Iris pigment epithelial cell (primary cell): Measurements from ENCODE around the gene PSMB5.

Experiments
- DNase-seq: peaks from one replicate; pipeline ENCODE4 v3.0.0-alpha.2; 2011; ENCODE audit warnings: low read depth

PSMB5 gene

DNA sequence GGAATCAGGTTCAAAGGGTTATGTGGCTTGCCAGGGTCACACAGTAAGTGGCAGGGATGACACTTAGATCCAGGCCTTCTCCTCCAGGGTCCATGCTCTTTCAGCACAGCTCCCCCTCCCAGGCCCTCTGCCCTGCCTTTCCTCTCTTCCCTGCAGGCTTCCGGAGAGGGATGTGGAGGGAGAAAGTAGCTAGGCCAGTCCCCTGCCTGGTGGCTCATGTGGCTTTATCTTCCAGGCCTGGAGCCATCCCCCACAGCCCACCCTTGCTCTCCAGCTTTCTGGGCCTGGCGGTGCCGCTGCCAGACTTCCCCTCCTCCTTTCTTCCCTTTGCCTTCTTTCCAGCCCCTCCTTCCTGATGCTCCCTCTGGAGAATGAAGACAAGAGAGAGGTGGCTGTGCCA lies 9.1 kb upstream of the PSMB5 start:
- DNase-seq, result no peak

DNA sequence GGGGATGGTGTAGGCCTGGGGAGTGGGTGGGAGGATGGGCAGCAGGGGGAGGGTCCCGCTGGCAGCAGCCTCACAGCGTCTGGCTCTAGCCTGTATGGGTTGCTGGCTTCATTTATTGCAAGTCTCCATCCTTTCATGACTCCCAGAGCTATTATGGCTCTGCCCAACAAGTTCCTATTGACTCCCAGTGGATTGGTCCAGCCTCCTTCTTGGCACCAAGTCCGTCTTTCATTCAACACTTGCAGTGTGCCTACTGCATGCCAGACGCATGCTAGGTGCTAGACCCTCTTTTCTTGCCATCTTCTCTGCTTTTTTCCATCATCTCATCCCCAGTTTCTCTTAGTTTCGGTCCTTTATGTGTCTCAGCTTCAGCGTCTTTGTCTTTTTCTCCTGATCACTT lies 8.4 kb upstream of the PSMB5 start:
- DNase-seq, result no peak

DNA sequence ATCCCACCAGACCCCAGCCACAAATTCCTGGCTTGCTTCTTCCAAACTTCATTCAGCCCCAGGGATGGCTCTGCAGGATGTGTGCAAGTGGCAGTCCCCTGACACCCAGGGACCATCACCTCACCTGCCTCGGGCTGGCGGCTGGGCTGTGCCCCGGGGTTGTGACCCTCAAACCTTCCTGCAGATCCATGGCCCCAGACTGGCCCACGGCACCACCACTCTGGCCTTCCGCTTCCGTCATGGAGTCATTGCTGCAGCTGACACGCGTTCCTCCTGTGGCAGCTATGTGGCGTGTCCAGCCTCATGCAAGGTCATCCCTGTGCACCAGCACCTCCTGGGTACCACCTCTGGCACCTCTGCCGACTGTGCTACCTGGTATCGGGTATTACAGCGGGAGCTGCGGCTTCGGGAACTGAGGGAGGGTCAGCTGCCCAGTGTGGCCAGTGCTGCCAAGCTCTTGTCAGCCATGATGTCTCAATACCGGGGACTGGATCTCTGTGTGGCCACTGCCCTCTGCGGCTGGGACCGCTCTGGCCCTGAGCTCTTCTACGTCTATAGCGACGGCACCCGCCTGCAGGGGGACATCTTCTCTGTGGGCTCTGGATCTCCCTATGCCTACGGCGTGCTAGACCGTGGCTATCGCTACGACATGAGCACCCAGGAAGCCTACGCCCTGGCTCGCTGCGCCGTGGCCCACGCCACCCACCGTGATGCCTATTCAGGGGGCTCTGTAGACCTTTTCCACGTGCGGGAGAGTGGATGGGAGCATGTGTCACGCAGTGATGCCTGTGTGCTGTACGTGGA lies 7.7 kb upstream of the PSMB5 start, which contains the start of gene PSMB11:
Gene PSMB11, plus strand, starts transcription at position 51 of the 804 bp plus-strand sequence. Its CDS starts 14 bp downstream, at position 65.
- DNase-seq, result no peak

DNA sequence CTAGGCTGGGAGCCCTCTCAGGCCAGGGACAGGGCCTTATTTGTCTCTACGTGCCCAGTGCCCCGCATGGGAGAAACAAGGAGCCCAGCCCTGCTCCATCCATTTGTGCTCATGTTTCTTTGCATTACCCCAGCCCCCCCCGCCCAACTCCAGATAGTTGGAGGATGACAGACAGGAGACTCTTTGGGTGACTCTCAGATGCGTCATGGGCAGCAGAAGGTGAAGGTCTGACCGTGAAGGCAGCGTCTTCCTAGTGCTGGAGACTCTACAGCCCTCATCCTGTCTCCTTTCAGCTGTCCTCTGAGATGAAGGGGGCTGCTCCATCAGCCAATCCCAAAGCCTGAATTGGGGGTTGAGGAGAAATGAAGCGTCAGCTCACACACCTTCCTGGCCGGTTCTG lies 7.0 kb upstream of the PSMB5 start:
- DNase-seq, result no peak

DNA sequence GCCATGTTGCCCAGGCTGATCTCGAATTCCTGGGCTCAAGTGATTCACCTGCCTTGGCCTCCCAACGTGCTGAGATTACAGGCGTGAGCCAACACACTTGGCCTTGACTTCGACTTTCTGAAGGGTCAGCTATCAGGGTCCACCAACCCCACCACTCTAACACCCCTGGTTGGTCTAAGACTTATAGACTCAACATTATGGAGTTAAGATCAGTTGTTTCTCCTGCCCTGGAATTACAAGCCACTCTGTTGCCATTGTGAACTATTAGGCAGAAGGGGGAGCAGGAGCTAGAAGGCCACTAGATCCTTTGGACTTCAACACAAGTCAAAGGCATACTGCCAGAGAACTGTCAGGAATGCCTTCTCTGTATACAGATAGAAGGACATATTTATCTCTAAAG lies 5.4 kb upstream of the PSMB5 start:
- no peak for DNase-seq

DNA sequence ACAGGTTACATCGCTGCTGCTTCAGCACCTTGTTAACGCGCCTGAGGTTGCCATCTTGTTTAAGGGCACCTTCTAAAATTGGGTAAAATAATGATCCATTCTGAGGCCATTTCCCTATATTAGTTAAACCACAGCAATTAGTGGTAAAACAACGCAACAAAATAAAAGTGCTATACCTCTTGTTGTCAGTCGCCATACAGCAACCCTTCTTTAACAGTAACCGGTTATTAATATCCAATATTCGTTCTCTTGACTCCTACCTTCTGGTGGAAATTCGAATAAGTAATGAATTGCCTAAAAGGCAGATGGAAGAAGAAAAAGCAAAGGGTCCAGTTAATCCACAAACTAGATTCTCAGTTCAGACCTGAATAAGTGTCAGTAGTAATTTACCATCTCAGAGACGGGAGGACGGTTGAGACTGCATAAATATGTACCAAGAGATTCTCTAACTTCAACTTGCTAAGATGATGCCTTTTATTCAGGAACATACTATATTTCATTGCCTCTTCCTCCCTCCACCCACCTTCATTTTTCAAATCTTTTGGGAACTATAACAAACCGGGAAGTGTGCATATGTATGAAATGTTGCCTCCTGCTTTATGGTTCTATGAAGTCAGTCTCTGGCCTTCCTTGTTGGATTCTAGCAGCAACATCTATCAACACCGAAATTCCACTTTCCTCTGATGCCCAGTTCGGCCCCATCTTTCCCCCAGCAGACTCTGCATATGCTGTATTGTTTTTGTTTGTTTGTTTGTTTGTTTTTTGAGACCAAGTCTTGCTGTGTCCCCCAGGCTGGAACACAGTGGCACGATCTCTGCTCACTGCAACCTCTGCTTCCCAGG lies 824 bp upstream of the PSMB5 start:
- no peak for DNase-seq

DNA sequence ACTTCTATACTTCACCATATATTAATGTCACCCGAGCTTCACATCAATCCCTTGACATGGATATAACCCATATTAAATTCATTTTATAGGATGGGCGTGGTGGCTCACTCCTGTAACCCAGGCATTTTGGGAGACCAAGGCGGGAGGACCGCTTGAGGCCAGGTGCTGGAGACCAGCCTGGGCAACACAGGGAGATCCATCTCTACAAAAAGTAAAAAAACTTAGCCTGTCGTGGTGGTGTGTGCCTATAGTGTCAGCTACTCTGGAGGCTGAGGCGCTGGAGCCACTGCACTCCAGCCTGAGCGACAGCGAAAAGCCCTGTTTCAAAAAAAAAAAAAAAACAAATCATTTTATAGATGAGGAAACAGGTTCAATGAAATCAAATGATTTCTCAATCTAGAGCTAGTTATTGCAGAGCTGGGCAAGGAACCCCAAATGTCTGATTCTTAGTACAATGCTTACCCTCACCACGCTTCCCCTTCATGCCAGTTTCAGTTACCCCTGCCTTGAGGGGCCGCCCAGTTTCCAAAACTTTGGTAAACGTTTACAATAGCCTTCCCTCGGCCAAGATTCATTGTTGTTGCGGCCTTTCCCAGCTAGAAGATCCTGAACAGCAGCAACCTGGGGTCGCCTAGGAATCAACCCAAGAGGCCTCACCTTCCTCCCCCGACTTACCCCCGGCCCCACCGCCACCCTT lies 751 bp downstream of the PSMB5 start:
- DNase-seq, result no peak

DNA sequence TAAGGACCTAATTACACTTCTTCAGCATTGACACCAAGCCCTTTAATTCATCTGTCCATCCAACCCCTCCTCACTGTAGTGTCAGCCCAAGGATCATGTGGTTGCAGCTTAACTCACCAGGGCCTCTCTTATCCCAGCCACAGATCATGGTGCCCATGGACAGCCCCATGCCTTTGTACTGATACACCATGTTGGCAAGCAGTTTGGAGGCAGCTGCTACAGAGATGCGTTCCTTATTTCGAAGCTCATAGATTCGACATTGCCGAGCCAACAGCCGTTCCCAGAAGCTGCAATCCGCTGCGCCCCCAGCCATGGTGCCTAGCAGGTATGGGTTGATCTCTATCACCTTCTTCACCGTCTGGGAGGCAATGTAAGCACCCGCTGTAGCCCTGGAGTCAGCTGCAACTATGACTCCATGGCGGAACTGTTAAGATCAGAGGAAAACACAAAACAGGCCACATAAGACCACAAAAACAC lies 1.4 kb downstream of the PSMB5 start:
- no peak for DNase-seq

DNA sequence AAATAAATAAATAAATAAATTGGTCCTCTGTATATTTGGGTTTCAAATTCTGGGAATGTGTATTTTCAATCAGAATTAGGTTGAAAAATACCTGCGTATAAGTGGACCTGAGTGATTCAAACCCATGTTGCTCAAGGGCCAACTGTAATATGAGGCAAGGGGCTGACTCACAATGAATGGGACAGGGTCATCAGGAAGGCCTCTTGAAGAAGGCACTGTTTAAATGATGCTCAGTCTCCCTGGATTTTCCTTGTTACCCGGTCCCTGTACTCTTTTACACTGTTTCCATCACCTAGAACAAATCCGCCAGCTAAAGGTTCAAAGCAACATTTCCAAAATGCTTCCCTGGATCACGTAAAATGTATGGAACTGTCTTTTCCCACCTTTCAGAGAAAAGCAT lies 3.8 kb downstream of the PSMB5 start:
- DNase-seq, result no peak

DNA sequence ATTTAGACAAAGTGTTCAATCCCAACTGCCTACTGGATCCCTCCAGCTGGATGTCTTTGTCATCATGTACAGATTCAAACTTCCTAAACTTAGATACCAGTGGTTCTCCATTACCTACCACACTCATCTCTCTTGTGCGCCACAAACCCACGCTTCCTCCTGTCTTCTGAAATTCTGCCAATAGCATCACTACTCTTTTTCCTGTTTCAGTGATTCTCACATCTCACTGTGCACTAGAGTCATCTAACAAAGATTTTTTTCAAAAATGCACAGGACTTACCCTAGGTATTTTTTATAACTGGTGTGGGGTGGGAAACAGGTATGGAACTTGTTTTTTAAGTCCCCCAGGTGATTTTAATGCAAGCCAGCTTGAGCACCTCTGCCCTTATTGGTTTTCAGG lies 5.9 kb downstream of the PSMB5 start:
- DNase-seq, result no peak

DNA sequence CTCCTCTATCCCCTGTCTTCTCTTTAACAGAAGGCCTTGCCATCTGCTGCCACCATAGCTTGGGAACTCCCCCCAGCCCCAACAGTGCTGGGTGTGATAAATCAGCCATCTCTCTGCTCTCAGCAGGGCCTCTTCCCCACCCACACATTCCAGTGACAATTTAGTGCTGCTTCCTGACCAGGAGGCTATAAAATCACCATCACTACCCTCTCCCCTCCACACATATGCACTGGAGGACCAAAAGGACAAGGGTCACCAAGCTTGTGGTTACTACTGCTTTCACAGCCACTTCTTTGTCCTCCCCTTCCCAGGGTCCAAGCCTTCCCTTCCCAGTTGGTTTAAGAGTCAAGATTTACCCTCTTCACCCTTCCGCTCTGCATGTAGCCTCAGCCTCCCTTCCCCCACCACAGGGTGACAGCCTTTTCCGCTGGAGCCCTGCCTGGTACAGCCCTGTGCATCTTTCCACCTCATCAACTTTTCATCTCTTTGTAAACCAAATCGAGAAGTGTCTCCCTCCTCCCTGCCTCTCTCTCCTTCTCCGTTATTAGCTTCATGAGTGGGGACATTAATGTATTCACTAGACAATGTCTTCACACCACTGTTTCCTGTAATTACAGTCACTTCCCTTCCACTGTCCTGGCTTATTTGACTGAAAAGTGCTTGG lies 9.4 kb downstream of the PSMB5 start:
- DNase-seq, result no peak

DNA sequence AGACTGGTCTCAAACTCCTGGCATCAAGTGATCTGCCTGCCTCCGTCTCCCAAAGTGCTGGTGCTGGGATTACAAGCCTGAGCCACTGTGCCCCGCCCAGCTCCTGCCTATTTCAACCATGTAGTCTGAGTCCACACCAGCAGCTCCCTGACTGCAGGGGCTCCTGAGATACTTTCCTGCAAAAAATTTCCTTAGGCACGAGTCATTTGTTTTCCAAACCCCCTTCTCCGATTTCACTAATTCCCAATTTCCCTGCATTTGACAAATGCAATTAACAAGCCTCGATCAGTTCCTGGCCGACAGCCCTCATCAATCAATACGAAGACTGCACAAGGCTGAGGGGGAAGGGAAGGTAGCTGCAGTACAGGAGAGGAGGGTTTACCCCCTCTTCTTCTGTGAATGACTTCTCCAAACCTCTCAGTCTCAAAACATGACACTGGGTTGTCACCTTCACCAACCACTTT lies 10.1 kb downstream of the PSMB5 start:
- no peak for DNase-seq

DNA sequence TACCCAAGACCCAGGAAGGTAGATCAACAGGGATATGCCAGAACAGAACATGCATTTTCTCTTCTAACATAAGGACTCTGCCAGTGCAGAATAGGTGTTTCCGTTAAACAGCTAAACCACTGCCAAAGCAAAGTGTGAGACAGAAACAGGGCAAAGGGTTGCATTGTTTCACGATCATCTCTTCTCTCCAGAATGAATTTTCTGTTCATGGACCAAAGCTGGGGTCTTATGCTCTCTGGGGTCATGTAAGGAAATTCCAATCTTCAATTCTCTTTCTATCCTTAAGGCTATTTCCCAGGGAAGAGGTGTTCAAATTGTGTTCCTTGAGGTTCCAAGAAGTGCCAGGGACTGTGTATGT lies 10.9 kb downstream of the PSMB5 start:
- DNase-seq, result no peak

DNA sequence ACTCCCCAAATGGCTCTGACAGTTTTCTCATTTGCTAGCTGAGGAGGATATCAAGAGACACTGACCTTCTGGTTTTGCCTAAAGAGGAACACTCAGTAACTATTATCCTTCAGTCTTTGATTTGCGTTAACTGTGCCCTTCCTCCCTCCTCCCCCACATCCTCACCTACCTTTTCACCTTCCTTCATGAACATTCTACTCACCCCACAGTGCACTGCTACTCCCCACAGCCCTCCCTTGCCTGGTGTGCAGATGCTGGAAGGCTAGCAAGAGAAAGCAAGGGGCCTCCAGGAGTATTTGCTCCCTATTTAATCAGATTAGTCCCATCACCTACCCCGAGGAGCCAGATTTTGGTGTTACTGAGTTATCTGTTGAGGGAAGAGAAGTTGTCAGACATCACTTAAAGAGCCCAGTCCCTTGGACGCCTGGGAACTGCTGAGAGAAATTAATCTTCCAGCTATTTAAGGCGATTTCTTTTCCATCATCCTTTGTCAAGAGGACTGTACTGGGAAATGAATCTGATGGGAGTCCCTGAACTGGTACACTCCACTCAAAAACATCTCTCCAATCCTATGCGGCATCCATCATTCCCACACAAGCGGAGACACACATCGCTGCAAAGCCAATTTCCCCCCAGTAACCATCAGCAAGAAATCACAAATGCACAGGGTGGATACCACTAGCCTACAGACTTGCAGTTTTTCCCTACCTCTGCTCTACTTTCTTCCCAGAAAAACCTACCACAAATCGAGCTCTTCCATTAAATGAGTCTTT lies 11.5 kb downstream of the PSMB5 start:
- DNase-seq, result no peak

DNA sequence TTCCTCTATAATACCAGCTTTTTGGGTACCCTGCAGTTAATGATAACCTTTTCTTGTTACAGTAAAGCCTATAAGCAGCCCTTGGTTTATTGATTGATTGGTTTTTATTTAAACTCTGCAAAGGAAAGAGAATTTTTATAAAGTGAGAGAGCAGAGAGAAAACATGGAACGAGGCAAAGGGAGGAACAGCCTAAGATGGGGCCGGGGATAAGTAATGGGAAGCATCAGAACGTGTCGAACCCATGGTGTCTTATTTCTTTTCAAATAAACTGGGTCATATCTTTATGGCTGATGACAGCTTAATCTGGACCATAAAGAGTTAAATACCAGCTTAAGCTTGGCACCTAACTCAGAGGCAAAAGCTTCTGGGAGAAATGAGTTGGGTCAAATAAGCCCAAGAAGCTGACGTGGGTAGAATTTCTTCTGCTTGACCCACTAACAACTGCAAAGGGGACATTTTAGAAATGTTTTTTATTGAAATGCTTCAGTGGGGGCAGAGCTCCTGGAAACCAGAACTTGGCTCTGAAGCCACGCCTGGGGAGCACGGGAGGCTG lies 12.7 kb downstream of the PSMB5 start:
- DNase-seq, result no peak

DNA sequence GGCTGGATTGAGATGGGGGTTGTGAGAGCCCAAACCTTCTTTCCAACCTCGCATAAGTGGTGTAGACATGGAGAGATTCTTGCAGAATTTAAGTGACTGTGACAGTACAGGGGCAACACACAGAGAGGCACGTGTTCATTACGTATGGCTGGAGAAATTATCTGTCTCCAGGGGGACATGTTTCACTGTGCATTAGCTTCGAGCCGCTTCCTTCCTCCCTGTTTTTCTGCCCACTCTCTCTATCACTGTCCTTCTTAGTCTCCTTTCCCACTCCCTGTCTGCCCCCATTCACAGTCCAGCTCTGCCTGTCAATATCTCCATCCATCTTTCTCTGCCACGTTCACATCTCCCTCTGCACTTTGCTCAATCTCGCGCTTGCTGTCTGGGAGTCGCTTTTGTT lies 13.3 kb downstream of the PSMB5 start:
- no peak for DNase-seq

DNA sequence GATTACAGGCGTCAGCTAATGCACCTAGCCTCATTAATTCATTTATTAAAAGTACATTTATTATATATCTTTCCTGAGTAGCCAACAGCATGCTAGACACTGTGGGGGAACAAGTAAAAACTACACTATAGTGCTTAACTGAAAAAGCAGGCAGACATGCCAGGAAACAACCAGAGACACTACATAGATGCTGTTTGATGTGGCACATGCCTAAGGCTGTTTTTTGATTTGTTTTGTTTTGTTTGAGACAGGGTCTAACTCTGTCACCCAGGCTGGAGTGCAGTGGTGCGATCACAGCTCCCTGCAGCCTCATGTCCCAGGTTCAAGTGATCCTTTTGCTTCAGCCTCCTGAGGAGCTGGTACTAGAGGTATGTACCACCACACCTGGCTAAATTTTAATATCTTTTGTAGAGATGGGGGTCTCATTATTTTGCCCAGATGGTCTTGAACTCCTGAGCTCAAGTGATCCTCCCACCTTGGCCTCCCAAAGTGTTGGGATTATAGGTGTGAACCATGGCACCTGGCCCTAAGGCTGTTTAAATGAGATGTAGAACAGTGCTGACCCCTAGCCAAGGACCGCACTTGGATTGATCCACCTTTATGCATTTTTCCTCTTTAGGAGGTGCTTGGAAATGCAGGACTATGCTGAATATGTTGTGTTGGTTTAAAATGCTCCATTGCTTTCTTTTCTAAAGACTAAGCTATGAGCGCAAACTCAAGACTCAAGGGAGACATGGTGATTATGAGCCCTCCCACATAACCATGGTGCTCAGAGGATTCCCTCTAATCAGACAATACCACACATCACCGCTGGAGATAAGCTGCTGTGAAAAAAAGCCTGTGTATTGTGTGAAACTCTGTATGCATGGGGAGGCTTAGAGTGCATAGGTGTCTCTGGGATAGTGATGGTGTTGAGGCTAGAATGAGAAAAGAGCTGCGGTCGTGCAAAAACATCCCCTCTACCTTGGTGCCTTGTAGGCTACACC lies 14.3 kb downstream of the PSMB5 start:
- no peak for DNase-seq

DNA sequence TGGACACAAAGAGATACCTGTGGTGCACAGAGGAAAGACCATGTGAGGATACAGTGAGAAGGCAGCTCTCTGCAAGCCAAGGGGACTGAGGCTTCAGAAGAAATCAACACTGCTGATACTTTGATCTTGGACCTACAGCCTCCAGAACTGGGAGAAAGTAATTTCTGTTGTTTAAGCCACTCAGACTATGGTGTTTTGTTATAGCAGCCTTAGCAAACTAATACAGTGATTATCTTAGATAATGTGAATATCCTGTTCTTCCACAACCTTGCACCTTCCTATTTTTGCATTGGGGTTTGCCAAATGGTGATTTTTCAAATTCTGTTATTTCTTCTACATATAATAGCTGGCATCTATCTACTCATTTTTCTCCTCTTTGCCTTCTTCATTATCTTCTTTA lies 16.6 kb downstream of the PSMB5 start:
- no peak for DNase-seq

DNA sequence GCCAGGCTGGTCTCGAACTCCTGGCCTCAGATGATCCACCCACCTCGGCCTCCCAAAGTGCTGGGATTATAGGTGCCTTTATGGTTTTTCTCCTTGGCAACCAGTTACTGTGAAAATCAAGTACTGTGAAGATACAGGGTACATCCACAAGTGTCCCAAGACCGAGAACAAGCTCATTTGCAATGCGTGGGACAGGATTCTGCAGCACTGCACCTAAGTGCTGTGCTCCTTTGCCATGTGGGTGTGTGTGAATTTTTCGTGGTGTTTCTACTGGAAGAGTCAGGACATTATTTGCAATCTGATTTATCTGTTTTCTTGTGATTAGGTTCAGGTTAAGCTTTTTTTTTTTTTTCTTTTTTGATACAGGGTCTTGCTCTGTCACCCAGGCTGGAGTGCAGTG lies 17.6 kb downstream of the PSMB5 start:
- no peak for DNase-seq

DNA sequence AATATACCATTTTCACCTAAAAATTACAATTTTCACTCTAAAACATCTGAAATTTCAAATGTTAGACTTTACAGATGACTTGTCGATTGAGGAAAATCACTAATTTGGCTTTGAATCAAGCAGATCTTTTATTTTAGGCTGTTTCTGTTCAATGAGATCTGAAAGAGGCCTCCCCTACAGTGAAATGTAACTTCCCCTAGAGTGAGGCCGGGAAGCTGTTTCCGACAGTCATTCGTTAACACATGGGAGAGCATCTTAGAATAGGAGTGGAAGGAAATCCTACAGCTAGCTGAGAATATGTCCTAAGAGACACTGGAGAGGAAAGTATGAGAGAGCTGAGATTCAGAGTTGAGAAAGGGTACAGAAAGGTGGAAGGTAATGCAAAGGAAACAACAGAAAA lies 19.1 kb downstream of the PSMB5 start:
- no peak for DNase-seq
